Measurements from ENCODE around the gene PLEKHH1.

PLEKHH1 gene

GRCh38 chr14:67555518-67556090, 22.5 kb downstream of the PLEKHH1 start:
- no peak for DNase-seq
- in situ Hi-C loops (cut with MboI; ENCODE audit: low pct_unique_long_range_greater_than_20kb, low sequenced_read_pairs), result no loop called here

GRCh38 chr14:67556671-67557070, 23.6 kb downstream of the PLEKHH1 start:
- in situ Hi-C loops (cut with MboI; ENCODE audit: low pct_unique_long_range_greater_than_20kb, low sequenced_read_pairs), result no loop called here
- DNase-seq, result no peak

- no peak for DNase-seq
- in situ Hi-C loops (cut with MboI; ENCODE audit: low pct_unique_long_range_greater_than_20kb, low sequenced_read_pairs), result no loop called here
Observed at GRCh38 chr14:67557118-67557517, 24.0 kb downstream of the PLEKHH1 start.

- no peak for DNase-seq
- in situ Hi-C loops (cut with MboI; ENCODE audit: low pct_unique_long_range_greater_than_20kb, low sequenced_read_pairs), result no loop called here
Observed at GRCh38 chr14:67557656-67558055, 24.6 kb downstream of the PLEKHH1 start.

GRCh38 chr14:67559639-67560038, 26.5 kb downstream of the PLEKHH1 start:
- in situ Hi-C loops (cut with MboI; ENCODE audit: low pct_unique_long_range_greater_than_20kb, low sequenced_read_pairs), result no loop called here
- peak; percentile 29 for DNase-seq

GRCh38 chr14:67562025-67562775, 29.1 kb downstream of the PLEKHH1 start:
- DNase-seq, result no peak
- in situ Hi-C loops (cut with MboI; ENCODE audit: low pct_unique_long_range_greater_than_20kb, low sequenced_read_pairs), result no loop called here

- DNase-seq, result no peak
- in situ Hi-C loops (cut with MboI; ENCODE audit: low pct_unique_long_range_greater_than_20kb, low sequenced_read_pairs), result no loop called here
Observed at GRCh38 chr14:67562776-67563150, 29.7 kb downstream of the PLEKHH1 start.

- DNase-seq, result no peak
- in situ Hi-C loops (cut with MboI; ENCODE audit: low pct_unique_long_range_greater_than_20kb, low sequenced_read_pairs), result no loop called here
Observed at GRCh38 chr14:67564236-67564635, 31.1 kb downstream of the PLEKHH1 start.

- no peak for DNase-seq
- in situ Hi-C loops (cut with MboI; ENCODE audit: low pct_unique_long_range_greater_than_20kb, low sequenced_read_pairs), result no loop called here
Observed at GRCh38 chr14:67566908-67567307, 33.8 kb downstream of the PLEKHH1 start.

- in situ Hi-C loops (cut with MboI; ENCODE audit: low pct_unique_long_range_greater_than_20kb, low sequenced_read_pairs), result no loop called here
Observed at GRCh38 chr14:67567654-67568053, 34.6 kb downstream of the PLEKHH1 start.

GRCh38 chr14:67569011-67569650, 36.0 kb downstream of the PLEKHH1 start:
- in situ Hi-C loops (cut with MboI; ENCODE audit: low pct_unique_long_range_greater_than_20kb, low sequenced_read_pairs), result no loop called here
- DNase-seq, result no peak

More at GRCh38 chr14:67567654-67568053, 34.6 kb downstream of the PLEKHH1 start:
- no peak for DNase-seq

- DNase-seq, result no peak
- in situ Hi-C loops (cut with MboI; ENCODE audit: low pct_unique_long_range_greater_than_20kb, low sequenced_read_pairs), result no loop called here
Observed at GRCh38 chr14:67569651-67570290, 36.7 kb downstream of the PLEKHH1 start.

GRCh38 chr14:67570453-67570852, 37.4 kb downstream of the PLEKHH1 start:
- in situ Hi-C loops (cut with MboI; ENCODE audit: low pct_unique_long_range_greater_than_20kb, low sequenced_read_pairs), result no loop called here
- no peak for DNase-seq

GRCh38 chr14:67571275-67571990, 38.3 kb downstream of the PLEKHH1 start:
- DNase-seq, result peak; percentile 60
- in situ Hi-C loops (cut with MboI; ENCODE audit: low pct_unique_long_range_greater_than_20kb, low sequenced_read_pairs), result no loop called here

GRCh38 chr14:67571991-67572323, 38.9 kb downstream of the PLEKHH1 start:
- in situ Hi-C loops (cut with MboI; ENCODE audit: low pct_unique_long_range_greater_than_20kb, low sequenced_read_pairs), result no loop called here
- no peak for DNase-seq

- DNase-seq, result no peak
- in situ Hi-C loops (cut with MboI; ENCODE audit: low pct_unique_long_range_greater_than_20kb, low sequenced_read_pairs), result no loop called here
Observed at GRCh38 chr14:67572608-67573007, 39.5 kb downstream of the PLEKHH1 start.

- in situ Hi-C loops (cut with MboI; ENCODE audit: low pct_unique_long_range_greater_than_20kb, low sequenced_read_pairs), result no loop called here
- DNase-seq, result no peak
Observed at GRCh38 chr14:67573228-67574010, 40.3 kb downstream of the PLEKHH1 start.

GRCh38 chr14:67574156-67574555, 41.1 kb downstream of the PLEKHH1 start:
- no peak for DNase-seq
- in situ Hi-C loops (cut with MboI; ENCODE audit: low pct_unique_long_range_greater_than_20kb, low sequenced_read_pairs), result no loop called here

- in situ Hi-C loops (cut with MboI; ENCODE audit: low pct_unique_long_range_greater_than_20kb, low sequenced_read_pairs), result no loop called here
- DNase-seq, result no peak
Observed at GRCh38 chr14:67574806-67575205, 41.7 kb downstream of the PLEKHH1 start.
